MM.1S (cell line): ENCODE data around the gene PTGER2.

Experiments
- DNase-seq: peaks from one replicate; pipeline ENCODE4 v3.0.0-alpha.2; 2015
- H2AFZ ChIP-seq: fragments of 300-600 bp; sonication (generic); 2 replicates; pipeline ENCODE4 v1.6.0; 2016; ENCODE audit warnings: antibody characterized with exemption, low read length
- H3F3A ChIP-seq: fragments of 300-600 bp; sonication (generic); 2 replicates; pipeline ENCODE4 v1.6.1; 2016; ENCODE audit warnings: mild to moderate bottlenecking, antibody characterized with exemption, low read length, moderate library complexity, mixed read lengths; ENCODE audit not compliant: insufficient read depth
- H3K27ac ChIP-seq: fragments of 300-600 bp; sonication (generic); 2 replicates; pipeline ENCODE4 v1.5.1; 2016; ENCODE audit warnings: mild to moderate bottlenecking, low read length
- H3K27me3 ChIP-seq: fragments of 300-600 bp; sonication (generic); replicated peaks from 2 replicates; pipeline ENCODE4 v1.6.0; 2016; ENCODE audit warnings: low read length; ENCODE audit not compliant: insufficient read depth
- H3K36me3 ChIP-seq: fragments of 300-600 bp; sonication (generic); replicated peaks from 2 replicates; pipeline ENCODE4 v1.6.1; 2016; ENCODE audit warnings: mild to moderate bottlenecking, low read length, mixed read lengths; ENCODE audit not compliant: insufficient read depth
- H3K4me1 ChIP-seq: fragments of 300-600 bp; sonication (generic); 2 replicates; pipeline ENCODE4 v1.6.1; 2016; ENCODE audit warnings: low read length, mixed read lengths
- H3K4me2 ChIP-seq: fragments of 300-600 bp; sonication (generic); 2 replicates; pipeline ENCODE4 v1.6.0; 2016; ENCODE audit warnings: low read depth, low read length
- H3K4me3 ChIP-seq: fragments of 300-600 bp; sonication (generic); 2 replicates; pipeline ENCODE4 v1.5.1; 2016; ENCODE audit warnings: low read length, mixed read lengths
- H3K79me2 ChIP-seq: fragments of 300-600 bp; sonication (generic); 2 replicates; pipeline ENCODE4 v1.6.1; 2016; ENCODE audit warnings: mixed run types, low read length, mixed read lengths
- H3K9ac ChIP-seq: fragments of 300-600 bp; sonication (generic); 2 replicates; pipeline ENCODE4 v1.6.1; 2016; ENCODE audit warnings: low read length, mixed read lengths
- H3K9me2 ChIP-seq: fragments of 300-600 bp; sonication (generic); replicated peaks from 2 replicates; pipeline ENCODE4 v1.6.1; 2016; ENCODE audit warnings: mild to moderate bottlenecking, low read length, mixed read lengths; ENCODE audit not compliant: insufficient read depth
- H3K9me3 ChIP-seq: fragments of 300-600 bp; sonication (generic); replicated peaks from 2 replicates; pipeline ENCODE4 v1.6.1; 2016; ENCODE audit warnings: mild to moderate bottlenecking, low read length, mixed read lengths; ENCODE audit not compliant: insufficient read depth
- H4K20me1 ChIP-seq: fragments of 300-600 bp; sonication (generic); 2 replicates; pipeline ENCODE4 v1.6.1; 2016; ENCODE audit warnings: mild to moderate bottlenecking, low read length, moderate library complexity, mixed read lengths; ENCODE audit not compliant: insufficient read depth
- CTCF ChIP-seq: fragments of 300-600 bp; sonication (generic); IDR thresholded peaks from 2 replicates; pipeline ENCODE4 v1.5.1; 2016; ENCODE audit warnings: antibody characterized with exemption, low read length, mixed read lengths
- EZH2 ChIP-seq: fragments of 300-600 bp; sonication (generic); optimal IDR thresholded peaks from 2 replicates; pipeline ENCODE3; 2017; ENCODE audit warnings: low read depth, mild to moderate bottlenecking, antibody characterized with exemption, low read length, mixed read lengths
- EZH2phosphoT487 ChIP-seq: fragments of 300-600 bp; sonication (generic); IDR thresholded peaks from 2 replicates; pipeline ENCODE4 v1.6.1; 2018; ENCODE audit warnings: antibody characterized with exemption, low read length

PTGER2 gene

DNA sequence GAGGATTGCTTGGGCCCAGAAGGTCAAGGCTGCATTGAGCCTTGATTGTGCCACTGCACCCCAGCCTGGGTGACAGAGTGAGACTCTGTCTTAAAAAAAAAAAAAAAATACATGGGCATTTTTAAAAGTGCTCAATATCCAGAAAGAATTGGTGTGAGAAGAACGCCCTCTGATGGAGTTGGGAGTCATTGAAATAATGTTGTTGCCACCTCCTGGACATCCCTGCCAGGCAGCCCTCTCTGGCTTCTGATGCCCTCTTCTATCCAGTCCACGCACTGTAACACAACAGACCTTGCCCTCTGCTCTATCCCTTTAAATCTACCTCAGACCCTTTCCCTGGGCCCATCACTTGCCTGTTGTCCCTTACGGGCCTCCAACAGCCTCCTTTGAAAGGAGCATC, 41.7 kb upstream of the PTGER2 start:
- no peaks in the 10 kb centered on the region for H3K36me3 ChIP-seq
- H3K9me2 ChIP-seq = no peaks in the 10 kb centered on the region
- H3K27ac ChIP-seq = no peak overlapping the region
- no peaks in the 10 kb centered on the region for H4K20me1 ChIP-seq
- no peaks in the 10 kb centered on the region for H3K27me3 ChIP-seq
- no peak overlapping the region for H3K4me3 ChIP-seq
- H3F3A ChIP-seq = no peaks in the 10 kb centered on the region
- no peak overlapping the region for H3K4me2 ChIP-seq
- TF ChIP-seq EZH2 (no peak), CTCF (peak; percentile 48)
- no peaks in the 10 kb centered on the region for H3K79me2 ChIP-seq
- DNase-seq = peak; percentile 59
- no peak overlapping the region for H3K9ac ChIP-seq
- H3K4me1 ChIP-seq = no peaks in the 10 kb centered on the region
- H2AFZ ChIP-seq = no peak overlapping the region
- H3K9me3 ChIP-seq = no peaks in the 10 kb centered on the region

DNA sequence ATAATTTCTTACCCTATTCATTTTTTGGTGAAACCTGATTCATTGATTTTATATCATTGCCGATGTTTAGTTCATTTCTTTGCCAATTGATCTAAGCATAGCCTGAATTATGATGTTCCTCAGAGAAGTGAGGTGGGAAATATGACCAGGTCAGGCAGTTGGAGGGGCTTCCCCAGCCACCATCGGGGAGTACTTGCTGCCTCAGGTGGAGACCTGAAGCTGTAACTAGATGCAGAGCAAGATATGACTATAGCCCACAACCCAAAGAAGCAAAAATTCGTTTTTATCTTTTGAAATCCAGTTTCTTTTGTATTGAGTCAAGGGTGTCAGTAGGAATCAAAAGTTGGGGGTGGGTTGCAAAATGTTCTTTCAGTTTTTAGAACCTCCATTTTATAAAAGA, 38.7 kb upstream of the PTGER2 start:
- no peaks in the 10 kb centered on the region for H3K4me1 ChIP-seq
- H3K9ac ChIP-seq = no peak overlapping the region
- H4K20me1 ChIP-seq = no peaks in the 10 kb centered on the region
- no peaks in the 10 kb centered on the region for H3F3A ChIP-seq
- H3K4me2 ChIP-seq = no peak overlapping the region
- DNase-seq = no peak
- TF ChIP-seq EZH2phosphoT487 = no peak
- TF ChIP-seq CTCF = no peak
- no peak for TF ChIP-seq EZH2
- no peaks in the 10 kb centered on the region for H3K27me3 ChIP-seq
- no peaks in the 10 kb centered on the region for H3K79me2 ChIP-seq
- no peak overlapping the region for H2AFZ ChIP-seq
- no peaks in the 10 kb centered on the region for H3K9me2 ChIP-seq
- no peak overlapping the region for H3K27ac ChIP-seq
- no peak overlapping the region for H3K4me3 ChIP-seq
- no peaks in the 10 kb centered on the region for H3K9me3 ChIP-seq
- no peaks in the 10 kb centered on the region for H3K36me3 ChIP-seq

DNA sequence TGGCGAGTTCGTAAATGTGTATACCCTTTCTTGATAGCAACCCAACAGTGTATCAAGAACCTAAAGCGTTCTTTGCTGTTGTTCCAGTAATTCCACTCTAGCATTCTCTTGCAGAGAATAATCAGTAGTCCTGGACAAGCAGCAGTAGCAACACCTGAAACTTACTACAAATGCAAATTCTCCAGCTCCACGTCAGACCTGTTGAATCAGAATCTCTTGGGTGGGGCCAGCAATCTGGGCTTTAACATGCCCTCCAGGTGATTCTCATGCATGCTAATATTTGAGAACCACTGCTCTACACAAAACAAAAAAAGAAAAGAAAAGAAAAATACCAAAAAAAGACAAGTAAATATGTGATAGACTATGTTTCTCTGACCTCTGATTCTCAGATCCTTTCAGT, 36.6 kb upstream of the PTGER2 start:
- Histone ChIP-seq H3K27me3 (no peaks in the 10 kb centered on the region), H4K20me1 (no peaks in the 10 kb centered on the region), H3F3A (no peaks in the 10 kb centered on the region), H3K79me2 (no peaks in the 10 kb centered on the region), H3K9me2 (no peaks in the 10 kb centered on the region), H3K4me3 (no peak overlapping the region), H3K36me3 (no peaks in the 10 kb centered on the region), H3K9ac (no peak overlapping the region), H3K9me3 (no peaks in the 10 kb centered on the region), H3K4me1 (no peaks in the 10 kb centered on the region), H3K4me2 (no peak overlapping the region), H3K27ac (no peak overlapping the region), H2AFZ (no peak overlapping the region)
- no peak for DNase-seq
- TF ChIP-seq EZH2 (no peak), CTCF (no peak), EZH2phosphoT487 (no peak)

- Histone ChIP-seq H3F3A (no peaks in the 10 kb centered on the region), H3K9me3 (no peaks in the 10 kb centered on the region), H3K79me2 (no peaks in the 10 kb centered on the region), H3K4me3 (no peak overlapping the region), H3K9me2 (no peaks in the 10 kb centered on the region), H3K4me1 (no peaks in the 10 kb centered on the region), H3K4me2 (no peak overlapping the region), H4K20me1 (no peaks in the 10 kb centered on the region), H3K36me3 (no peaks in the 10 kb centered on the region), H3K27me3 (no peaks in the 10 kb centered on the region), H3K27ac (no peak overlapping the region), H2AFZ (no peak overlapping the region), H3K9ac (no peak overlapping the region)
- DNase-seq = no peak
- no peak for TF ChIP-seq EZH2
- no peak for TF ChIP-seq EZH2phosphoT487
- no peak for TF ChIP-seq CTCF
Measured at GRCh38 chr14:52279408-52279807, 34.7 kb upstream of the PTGER2 start.
